Loucy (cell line): ENCODE measurements around the gene CAMSAP1.

Experiments
- CTCF ChIP-seq: fragments of 200-600 bp; sonication (generic); conservative IDR thresholded peaks from 2 replicates; pipeline ENCODE4 v1.5.1; 2014; ENCODE audit warnings: mild to moderate bottlenecking, antibody characterized with exemption, low read length
- EZH2phosphoT487 ChIP-seq: fragments of 200-600 bp; IDR thresholded peaks from 2 replicates; pipeline ENCODE4 v1.6.1; 2018; ENCODE audit warnings: antibody characterized with exemption, mild to moderate bottlenecking, moderate library complexity, borderline replicate concordance

DNA sequence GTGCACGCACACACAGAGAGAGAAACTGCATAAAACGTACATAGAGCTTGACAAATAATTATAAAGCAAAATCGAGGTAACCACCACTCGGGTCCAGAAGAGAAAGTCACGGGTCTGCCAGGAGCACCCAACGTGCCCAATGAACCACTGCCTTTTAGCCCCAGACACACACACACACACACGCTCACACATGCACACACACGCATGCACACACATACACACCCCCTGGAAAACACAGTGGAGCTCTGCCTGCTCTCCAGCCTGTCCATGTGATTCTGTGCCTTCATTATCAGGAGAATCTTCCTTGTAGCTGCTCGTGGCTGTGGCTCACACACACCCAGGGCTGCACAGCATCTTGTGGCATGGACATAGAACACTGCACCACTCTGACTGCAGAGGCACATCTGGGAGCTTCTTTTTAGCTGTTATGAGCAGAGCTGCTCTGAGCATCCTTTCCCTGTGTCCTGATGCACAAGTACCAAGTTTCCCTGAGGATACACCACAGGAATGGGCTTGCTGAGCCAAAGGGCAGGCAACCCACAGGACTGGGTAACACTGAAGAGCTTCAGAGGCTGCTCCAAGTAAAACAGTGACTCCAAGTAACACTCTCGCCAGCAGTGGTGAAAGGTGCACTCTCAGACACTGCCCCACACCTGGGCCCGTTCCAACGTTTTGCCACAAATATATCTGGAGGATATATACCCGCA, 58.9 kb downstream of the CAMSAP1 start:
- TF ChIP-seq CTCF (no peak), EZH2phosphoT487 (no peak)
